ENCODE measurements around the gene EARS2.
A peak's percentile ranks its signal among the peaks of the same experiment; 100 is the strongest.
"Not testable (repeated sequence)": the region's sequence is repeated elsewhere in the genome, so short reads cannot be mapped to it uniquely, and the experiment has no call there.

EARS2 gene

GRCh38 chr16:23511731-23512130, 45.4 kb downstream of the EARS2 start:
- TF ChIP-seq CTCF (conservative IDR thresholded peaks at IDR 0.05; ENCODE audit: low read length) = no peak
- H3K4me3 ChIP-seq (ENCODE audit: low read length) = no peak overlapping the region
- DNase-seq (ENCODE audit: low read depth) = no peak

- H3K4me3 ChIP-seq (ENCODE audit: low read length) = peak overlapping the region; percentile 78
- DNase-seq (ENCODE audit: low read depth) = not testable (repeated sequence)
Measured at GRCh38 chr16:23510915-23511270, 46.3 kb downstream of the EARS2 start.

- H3K4me3 ChIP-seq (ENCODE audit: low read length) = peak within 1 kb of the TSS; percentile 78
- DNase-seq (ENCODE audit: low read depth) = peak; percentile 75
- no peak for TF ChIP-seq CTCF (conservative IDR thresholded peaks at IDR 0.05; ENCODE audit: low read length)
Measured at GRCh38 chr16:23510164-23510914, 46.8 kb downstream of the EARS2 start, which contains the start of gene GGA2. Gene GGA2 (minus strand): TSS chr16:23510494. CDS start chr16:23510411, 83 bp downstream.

- DNase-seq (ENCODE audit: low read depth) = peak; percentile 24
- no peak for TF ChIP-seq CTCF (conservative IDR thresholded peaks at IDR 0.05; ENCODE audit: low read length)
Measured at GRCh38 chr16:23509782-23510163, 47.4 kb downstream of the EARS2 start.

GRCh38 chr16:23509441-23509754, 47.8 kb downstream of the EARS2 start:
- peak overlapping the region; percentile 78 for H3K4me3 ChIP-seq (ENCODE audit: low read length)

More at GRCh38 chr16:23509782-23510163, 47.4 kb downstream of the EARS2 start:
- peak overlapping the region; percentile 78 for H3K4me3 ChIP-seq (ENCODE audit: low read length)

GRCh38 chr16:23508589-23509440, 48.3 kb downstream of the EARS2 start:
- TF ChIP-seq CTCF (conservative IDR thresholded peaks at IDR 0.05; ENCODE audit: low read length) = no peak
- peak; percentile 20 for DNase-seq (ENCODE audit: low read depth)
- H3K4me3 ChIP-seq (ENCODE audit: low read length) = peak overlapping the region; percentile 78

More at GRCh38 chr16:23509441-23509754, 47.8 kb downstream of the EARS2 start:
- TF ChIP-seq CTCF (conservative IDR thresholded peaks at IDR 0.05; ENCODE audit: low read length) = no peak
- no peak for DNase-seq (ENCODE audit: low read depth)

GRCh38 chr16:23506606-23506994, 50.5 kb downstream of the EARS2 start:
- no peak for DNase-seq (ENCODE audit: low read depth)
- no peak overlapping the region for H3K4me3 ChIP-seq (ENCODE audit: low read length)
- no peak for TF ChIP-seq CTCF (conservative IDR thresholded peaks at IDR 0.05; ENCODE audit: low read length)

Data from AG10803 (cell line).